SK-N-SH (cell line): Measurements from ENCODE around the gene NIPA2. TPM values are rescaled to one million over a fixed set of nuclear protein-coding genes. Genes with fewer than 3 reads are reported as not detected.

ENCODE experiments used
- CTCF ChIA-PET: fragments of 300-600, 350-600 bp; formaldehyde crosslinking; extraction: SDS; loops from one replicate; lab custom pipeline; 2021; lab: Yijun Ruan, JAX
- POLR2A ChIA-PET: fragments of 350-600 bp; sonication (Branson Sonifier 250); formaldehyde crosslinking; extraction: SDS; loops from one replicate; lab custom pipeline; 2020; ENCODE audit warnings: antibody characterized with exemption, inconsistent platforms; lab: Yijun Ruan, JAX
- DNase-seq: peaks from one replicate; pipeline ENCODE4 v3.0.0; 2012
- H2AFZ ChIP-seq: fragments of 200-600 bp; sonication (generic); 2 replicates; pipeline ENCODE4 v1.8.1; 2016; ENCODE audit warnings: antibody characterized with exemption, mild to moderate bottlenecking, low read depth
- H3F3A ChIP-seq: fragments of 200-600 bp; sonication (generic); replicated peaks from 2 replicates; pipeline ENCODE3; 2016; ENCODE audit warnings: antibody characterized with exemption, mild to moderate bottlenecking; ENCODE audit not compliant: insufficient read depth
- H3K27ac ChIP-seq, 2 experiments: fragments of 200-500 bp in 1 of 2; fragments of 200-600 bp in 1 of 2; sonication (Bioruptor generic) in 1 of 2; sonication (generic), shearing (Covaris generic) in 1 of 2; 2 replicates each; pipeline versions ENCODE4 v1.5.1 to v1.6.1; 2014 to 2016; ENCODE audit warnings: low read depth in 2 of 2, inconsistent platforms in 1 of 2, low read length in 1 of 2, mild to moderate bottlenecking in 1 of 2, mixed read lengths in 1 of 2
- H3K27me3 ChIP-seq: fragments of 200-600 bp; sonication (generic), shearing (Covaris generic); 2 replicates; pipeline ENCODE4 v1.6.1; 2016; ENCODE audit warnings: mixed run types; ENCODE audit not compliant: insufficient read depth
- H3K36me3 ChIP-seq, 2 experiments: fragments of 200-500 bp in 1 of 2; fragments of 200-600 bp in 1 of 2; sonication (Bioruptor generic) in 1 of 2; sonication (generic) in 1 of 2; replicated peaks in 1 of 2; 2 replicates each; pipeline versions ENCODE3 to v1.5.1; 2014 to 2016; ENCODE audit warnings: low read length in 1 of 2, mild to moderate bottlenecking in 1 of 2; ENCODE audit not compliant: insufficient read depth in 2 of 2, control insufficient read depth in 1 of 2
- H3K4me1 ChIP-seq, 2 experiments: fragments of 200-500 bp in 1 of 2; fragments of 200-600 bp in 1 of 2; sonication (Bioruptor generic) in 1 of 2; sonication (generic), shearing (Covaris generic) in 1 of 2; 2 replicates each; pipeline versions ENCODE4 v1.5.1 to v1.6.1; 2014 to 2016; ENCODE audit warnings: low read depth in 1 of 2, low read length in 1 of 2, mixed run types in 1 of 2; ENCODE audit not compliant: insufficient read depth in 2 of 2, control insufficient read depth in 1 of 2
- H3K4me2 ChIP-seq: fragments of 200-600 bp; sonication (generic), shearing (Covaris generic); 2 replicates; pipeline ENCODE4 v1.6.1; 2017; ENCODE audit warnings: mixed run types
- H3K4me3 ChIP-seq, 2 experiments: fragments of 200-500 bp in 1 of 2; fragments of 200-600 bp in 1 of 2; sonication (Bioruptor generic) in 1 of 2; sonication (generic), shearing (Covaris generic) in 1 of 2; 2 replicates each; pipeline versions ENCODE4 v1.5.1 to v1.8.1; 2014 to 2016; ENCODE audit warnings: low read depth in 2 of 2, inconsistent platforms in 1 of 2, low read length in 1 of 2, mild to moderate bottlenecking in 1 of 2, mixed read lengths in 1 of 2, moderate library complexity in 1 of 2
- H3K79me2 ChIP-seq: fragments of 200-600 bp; sonication (generic); 2 replicates; pipeline ENCODE4 v1.8.1; 2017; ENCODE audit warnings: mild to moderate bottlenecking; ENCODE audit not compliant: insufficient read depth
- H3K9ac ChIP-seq: fragments of 200-600 bp; sonication (generic); 2 replicates; pipeline ENCODE4 v1.6.1; 2017; ENCODE audit warnings: mixed run types
- H3K9me2 ChIP-seq: fragments of 200-600 bp; sonication (generic); 2 replicates; pipeline ENCODE4 v1.6.1; 2017; ENCODE audit warnings: mixed run types
- H3K9me3 ChIP-seq: fragments of 200-600 bp; sonication (generic); 2 replicates; pipeline ENCODE4 v1.6.1; 2017; ENCODE audit warnings: mixed run types, mild to moderate bottlenecking, moderate library complexity
- H4K20me1 ChIP-seq: fragments of 200-600 bp; sonication (generic); 2 replicates; pipeline ENCODE4 v1.6.1; 2017; ENCODE audit warnings: mild to moderate bottlenecking, mixed run types; ENCODE audit not compliant: insufficient read depth
- EP300 ChIP-seq, 2 experiments: IDR thresholded peaks; 2 replicates each; pipeline versions ENCODE4 v1.4.0 to v1.6.1; 2012; ENCODE audit warnings: borderline replicate concordance in 1 of 2, low read depth in 1 of 2, low read length in 1 of 2
- EZH2phosphoT487 ChIP-seq: fragments of 200-600 bp; sonication (generic); IDR thresholded peaks from 2 replicates; pipeline ENCODE4 v1.6.1; 2017; ENCODE audit warnings: low read depth, mixed run types, mild to moderate bottlenecking, antibody characterized with exemption, moderate library complexity, borderline replicate concordance
- FOXJ3 ChIP-seq: sonication (generic); formaldehyde crosslinking; IDR thresholded peaks from 2 replicates; pipeline ENCODE4 v1.5.1; 2020; ENCODE audit warnings: mild to moderate bottlenecking, missing genetic modification reagents
- FOXM1 ChIP-seq: IDR thresholded peaks from 2 replicates; pipeline ENCODE4 v1.4.0; 2012; ENCODE audit warnings: low read depth, mild to moderate bottlenecking
- IRF3 ChIP-seq: fragments of 150-350 bp; IDR thresholded peaks from 2 replicates; pipeline ENCODE4 v1.6.1; 2016; ENCODE audit warnings: mild to moderate bottlenecking, low read depth, low read length
- MXI1 ChIP-seq: IDR thresholded peaks from 2 replicates; pipeline ENCODE4 v1.6.1; 2012; ENCODE audit warnings: mild to moderate bottlenecking, low read depth, low read length, improper control_type of control experiment
- RAD21 ChIP-seq: IDR thresholded peaks from 2 replicates; pipeline ENCODE4 v1.6.1; 2012; ENCODE audit warnings: mild to moderate bottlenecking, low read length
- REST ChIP-seq: IDR thresholded peaks from 2 replicates; pipeline ENCODE4 v1.6.1; 2012; ENCODE audit warnings: mild to moderate bottlenecking, low read depth, low read length, moderate library complexity
- TEAD4 ChIP-seq: IDR thresholded peaks from 2 replicates; pipeline ENCODE4 v1.4.0; 2012; ENCODE audit warnings: mild to moderate bottlenecking, borderline replicate concordance; ENCODE audit not compliant: insufficient read depth
- ZBTB33 ChIP-seq: IDR thresholded peaks from 2 replicates; pipeline ENCODE4 v1.4.0; 2012; ENCODE audit warnings: low read depth, borderline replicate concordance
- WGBS: methylation state at CpG from one replicate; pipeline ENCODE4 v1.1.6; 2017; ENCODE audit warnings: low lambda C conversion rate; 5-methylcytosine and 5-hydroxymethylcytosine counted together
- polyA plus RNA-seq, 3 experiments: library from polyadenylated mRNA; depleted of rRNA; stranded (reverse); fragments of >200 nt; gene quantifications; 2 replicates each; pipeline ENCODE4 v1.2.3, GENCODE V29; 2012

NIPA2 gene
- polyA plus RNA-seq, 1 of the 3 experiments (the other 2 are of a cell fraction) = 32.0 TPM

- Histone ChIP-seq H3K79me2 (no peaks in the 10 kb centered on the region), H3K4me2 (no peak overlapping the region), H3K9me3 (no peaks in the 10 kb centered on the region), H3K36me3 (peaks cover 76 to 94% of the 10 kb centered on the region in 2 experiments), H3K4me1 (no peaks in the 10 kb centered on the region), H3K4me3 (no peak overlapping the region), H4K20me1 (no peaks in the 10 kb centered on the region), H2AFZ (no peak overlapping the region), H3K27me3 (no peaks in the 10 kb centered on the region), H3F3A (peaks cover 13% of the 10 kb centered on the region), H3K9ac (no peak overlapping the region), H3K9me2 (no peaks in the 10 kb centered on the region), H3K27ac (no peak overlapping the region)
- TF ChIP-seq ZBTB33 = no peak
- TF ChIP-seq EP300 (IDR thresholded peaks at IDR 0.05; ENCODE audit: borderline replicate concordance in 1 of 2, low read depth in 1 of 2, low read length in 1 of 2) = no peak
- no peak for TF ChIP-seq REST
- no peak for TF ChIP-seq MXI1
- TF ChIP-seq RAD21 = no peak
- TF ChIP-seq FOXM1 = no peak
- TF ChIP-seq EZH2phosphoT487 = no peak
- TF ChIP-seq TEAD4 = no peak
- TF ChIP-seq IRF3 = no peak
- TF ChIP-seq FOXJ3 = no peak
- CTCF ChIA-PET = no interaction called here
- POLR2A ChIA-PET = no interaction called here
- 96% methylated on average over 11 of the region's 11 CpGs for WGBS
- no peak for DNase-seq
Measured at GRCh38 chr15:22870865-22871264, 32.4 kb downstream of the NIPA2 start.
